22Rv1 (cell line): ENCODE results near the gene RAP2A.

Experiments
- CTCF ChIP-seq: fragments of 450-650 bp; IDR thresholded peaks from 2 replicates; pipeline ENCODE4 v1.5.1; 2017; ENCODE audit warnings: mild to moderate bottlenecking
- ZFX ChIP-seq: fragments of 450-650 bp; IDR thresholded peaks from 2 replicates; pipeline ENCODE4 v1.6.1; 2017; ENCODE audit warnings: antibody characterized with exemption, borderline replicate concordance

DNA sequence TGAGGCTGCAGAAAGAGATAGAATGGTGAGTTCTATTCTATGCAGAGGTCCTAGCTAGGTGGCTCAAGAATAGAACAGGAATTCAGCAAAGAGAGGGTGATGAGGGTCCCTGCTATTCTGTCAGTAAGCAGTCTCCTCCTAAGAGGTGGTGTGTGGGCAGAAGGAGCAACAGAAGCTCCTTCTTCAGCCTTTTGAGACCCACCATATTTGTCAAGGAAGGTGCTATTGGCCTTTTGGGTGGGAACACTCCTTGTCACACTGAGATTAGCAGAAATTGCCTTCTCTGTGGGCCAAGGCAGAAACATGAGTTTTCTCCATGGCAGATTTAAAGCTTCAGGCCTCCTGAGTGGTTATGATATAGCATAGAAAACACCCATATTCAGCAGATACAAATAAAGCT lies 39.4 kb upstream of the RAP2A start:
- TF ChIP-seq CTCF = no peak
- TF ChIP-seq ZFX = no peak
